ACHN (cell line): ENCODE results near the gene GAK.

Experiments
- DNase-seq: peaks from one replicate; pipeline ENCODE4 v3.0.0-alpha.2; 2015
- in situ Hi-C: cut with HindIII; loops from 2 replicates; pipeline ENCODE4 v1.10.0; 2017; ENCODE audit warnings: low sequenced_read_pairs, low pct_ligation_motif_present, low pct_unique_long_range_greater_than_20kb

GAK gene

DNA sequence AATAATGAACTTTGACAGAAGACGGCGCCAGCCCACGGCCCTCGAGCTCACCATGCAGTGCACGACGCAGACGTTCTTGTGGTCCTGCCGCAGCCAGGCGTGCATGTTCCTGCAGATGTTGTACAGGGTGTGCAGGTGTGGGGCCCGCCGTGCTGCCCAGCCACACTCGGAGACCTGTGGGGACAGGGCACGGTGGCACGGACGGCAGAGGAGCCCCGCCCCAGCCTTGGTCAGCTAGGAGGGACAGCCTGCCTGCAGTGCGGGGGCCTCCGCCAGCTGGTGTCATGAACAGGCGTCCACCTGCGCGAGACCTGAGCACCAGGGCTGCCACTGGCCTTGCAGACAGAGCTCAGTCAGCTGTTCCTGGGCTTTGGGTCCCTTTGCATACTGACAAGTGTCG is 49.5 kb downstream of the GAK start:
- no peak for DNase-seq
- in situ Hi-C loops = no loop called here

- in situ Hi-C loops = no loop called here
- DNase-seq = no peak
Observed at GRCh38 chr4:881709-882108, 50.4 kb downstream of the GAK start.

DNA sequence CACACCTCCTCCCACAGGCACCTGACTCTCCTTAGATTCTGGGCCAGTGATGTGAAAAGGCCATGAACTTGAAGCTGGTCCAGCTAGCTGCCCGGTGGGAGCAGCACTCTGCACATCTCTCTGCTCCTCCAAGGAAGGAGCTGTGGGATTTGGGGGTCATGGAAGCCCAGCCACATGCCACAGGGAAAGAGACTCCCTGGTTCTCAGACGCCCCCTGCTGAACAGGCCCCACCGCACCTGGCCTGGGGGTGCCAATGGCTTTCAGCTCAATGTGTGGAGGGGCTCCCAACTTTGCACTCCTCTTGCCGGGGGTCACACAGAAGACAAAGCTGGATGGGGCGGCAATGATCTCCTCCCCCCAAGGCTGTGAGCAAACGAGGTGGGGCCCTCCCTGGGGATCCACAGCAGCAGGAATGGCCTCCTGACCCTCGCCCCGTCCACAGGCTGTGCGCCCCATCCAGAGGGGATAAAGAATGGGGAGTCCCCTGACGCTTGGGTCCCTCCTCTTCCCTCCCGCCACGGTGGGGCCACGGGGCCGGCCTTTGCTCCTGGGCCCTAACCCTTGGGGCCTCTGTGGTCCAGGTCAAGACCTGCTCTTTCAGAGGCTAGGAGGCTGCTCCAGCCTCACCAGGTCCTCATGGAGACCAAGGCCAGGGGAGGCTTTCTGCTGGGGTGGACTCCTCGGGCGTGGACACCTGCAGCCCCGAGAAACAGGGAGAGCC is 51.3 kb downstream of the GAK start:
- in situ Hi-C loops = no loop called here
- DNase-seq = no peak

- peak; percentile 9 for DNase-seq
- in situ Hi-C loops = no loop called here
Observed at GRCh38 chr4:879729-880077, 52.4 kb downstream of the GAK start.

GRCh38 chr4:878796-879728 is 53.1 kb downstream of the GAK start:
- in situ Hi-C loops = no loop called here
- no peak for DNase-seq

GRCh38 chr4:877502-877901 is 54.6 kb downstream of the GAK start:
- DNase-seq = no peak
- in situ Hi-C loops = no loop called here

DNA sequence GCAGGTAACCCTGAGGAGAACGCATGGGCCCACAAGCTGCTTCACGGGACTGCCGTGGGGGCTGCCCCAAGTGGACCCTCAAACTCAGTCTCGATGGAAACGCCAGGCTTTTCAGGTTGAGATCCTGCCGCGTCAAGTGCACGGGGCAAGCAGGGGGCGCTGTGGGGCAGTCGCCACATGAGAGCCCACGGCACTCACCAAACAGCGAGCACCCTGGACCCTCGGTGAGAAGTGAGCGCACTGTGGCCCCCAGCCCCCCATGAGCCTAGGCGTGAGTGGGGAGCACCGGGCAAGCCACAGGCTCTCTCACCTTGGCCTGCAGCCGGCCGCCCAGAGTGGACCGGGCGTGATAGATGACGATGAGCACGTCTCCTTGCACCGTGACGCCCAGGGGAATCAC is 55.3 kb downstream of the GAK start:
- in situ Hi-C loops = no loop called here
- no peak for DNase-seq

DNA sequence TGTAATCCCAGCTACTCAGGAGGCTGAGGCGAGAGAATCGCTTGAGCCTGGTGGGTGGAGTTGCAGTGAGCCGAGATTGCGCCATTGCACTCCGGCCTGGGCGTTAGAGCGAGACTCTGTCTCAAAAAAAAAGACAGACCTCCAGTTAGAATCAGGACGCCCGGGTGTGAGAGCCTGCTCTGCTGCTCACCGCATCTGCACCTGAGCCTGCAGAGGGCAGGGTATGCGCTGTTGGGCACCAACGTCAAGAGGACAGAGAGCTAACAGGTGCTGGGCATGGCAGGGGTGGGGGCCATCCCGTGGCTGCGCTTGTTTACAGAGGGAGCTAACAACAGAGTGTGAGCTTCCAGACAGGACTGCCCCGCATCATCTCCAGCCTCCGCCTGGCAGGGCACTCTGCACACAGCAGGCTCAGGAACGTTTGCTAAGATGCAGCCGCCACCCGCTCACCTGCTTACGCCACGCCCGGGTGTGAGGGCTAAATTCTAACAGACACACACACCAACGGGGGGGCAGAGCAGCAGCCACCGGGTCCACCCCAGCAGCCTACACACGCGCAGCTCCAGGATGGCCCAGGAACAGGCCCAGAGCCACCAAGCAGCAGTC is 56.2 kb downstream of the GAK start:
- in situ Hi-C loops = no loop called here
- DNase-seq = no peak

- in situ Hi-C loops = no loop called here
- no peak for DNase-seq
Observed at GRCh38 chr4:874971-875817, 56.9 kb downstream of the GAK start.

DNA sequence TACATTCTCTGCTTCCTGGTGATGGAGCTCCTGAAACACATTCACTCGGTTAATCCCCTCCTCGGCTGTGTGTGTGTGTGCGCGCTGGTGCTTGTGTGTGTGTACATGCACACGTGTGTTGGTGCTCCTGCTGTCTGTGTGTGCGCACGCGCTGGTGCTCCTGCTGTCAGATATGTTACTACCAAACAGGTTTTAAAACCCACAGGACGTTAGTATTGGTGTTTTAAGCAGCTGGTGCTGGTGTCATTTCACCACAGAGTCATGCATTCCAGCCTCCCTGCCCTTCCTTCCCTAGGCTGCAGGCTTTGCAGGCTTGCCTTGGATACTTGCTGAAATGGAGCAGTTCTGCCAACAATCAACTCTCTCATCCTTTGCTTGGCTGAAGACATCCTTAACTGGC is 58.1 kb downstream of the GAK start:
- in situ Hi-C loops = no loop called here
- no peak for DNase-seq

- DNase-seq = no peak
- in situ Hi-C loops = no loop called here
Observed at GRCh38 chr4:872241-872981, 59.7 kb downstream of the GAK start.

DNA sequence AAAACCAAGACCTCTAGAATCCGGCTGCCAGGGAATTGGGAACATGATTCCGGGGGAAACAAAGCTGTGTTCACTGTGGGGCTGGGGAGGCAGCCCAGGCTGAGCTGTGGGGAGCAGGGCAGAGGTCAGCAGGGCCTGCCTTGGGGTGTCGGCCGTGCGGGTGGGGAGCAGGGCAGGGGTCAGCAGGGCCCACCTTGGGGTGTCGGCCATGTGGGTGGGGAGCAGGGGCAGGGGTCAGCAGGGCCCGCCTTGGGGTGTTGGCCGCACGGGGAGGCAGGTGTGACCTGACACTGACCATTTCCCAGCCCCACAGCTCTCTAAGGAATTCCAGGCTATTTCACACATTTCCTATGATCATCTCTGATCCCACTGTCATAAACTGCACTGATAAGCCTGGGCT is 60.6 kb downstream of the GAK start:
- DNase-seq = no peak
- in situ Hi-C loops = no loop called here

DNA sequence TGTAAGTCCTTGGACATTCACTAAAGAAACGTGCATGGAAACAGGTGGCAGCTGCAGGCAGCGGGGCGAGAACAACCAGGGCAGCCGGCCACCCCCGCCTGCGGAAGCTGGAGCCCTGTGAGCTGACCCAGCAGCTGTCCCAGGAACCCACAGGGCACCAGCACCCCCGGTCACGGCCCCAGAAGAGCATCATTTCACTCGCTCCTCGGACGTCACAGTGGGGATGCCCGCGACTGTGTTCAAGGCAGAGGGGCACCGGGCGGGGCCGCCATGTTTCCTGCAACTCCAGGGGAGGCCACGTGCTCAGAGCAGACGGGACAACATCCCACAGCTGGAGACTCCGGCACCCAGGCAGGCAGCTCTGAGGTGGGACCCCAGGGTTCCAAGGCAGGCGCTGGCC is 61.2 kb downstream of the GAK start:
- in situ Hi-C loops = no loop called here
- DNase-seq = no peak

- no peak for DNase-seq
- in situ Hi-C loops = no loop called here
Observed at GRCh38 chr4:869776-870175, 62.3 kb downstream of the GAK start.

GRCh38 chr4:868421-868820 is 63.7 kb downstream of the GAK start:
- in situ Hi-C loops = no loop called here
- DNase-seq = no peak

GRCh38 chr4:867526-868250 is 64.4 kb downstream of the GAK start:
- no peak for DNase-seq
- in situ Hi-C loops = no loop called here

DNA sequence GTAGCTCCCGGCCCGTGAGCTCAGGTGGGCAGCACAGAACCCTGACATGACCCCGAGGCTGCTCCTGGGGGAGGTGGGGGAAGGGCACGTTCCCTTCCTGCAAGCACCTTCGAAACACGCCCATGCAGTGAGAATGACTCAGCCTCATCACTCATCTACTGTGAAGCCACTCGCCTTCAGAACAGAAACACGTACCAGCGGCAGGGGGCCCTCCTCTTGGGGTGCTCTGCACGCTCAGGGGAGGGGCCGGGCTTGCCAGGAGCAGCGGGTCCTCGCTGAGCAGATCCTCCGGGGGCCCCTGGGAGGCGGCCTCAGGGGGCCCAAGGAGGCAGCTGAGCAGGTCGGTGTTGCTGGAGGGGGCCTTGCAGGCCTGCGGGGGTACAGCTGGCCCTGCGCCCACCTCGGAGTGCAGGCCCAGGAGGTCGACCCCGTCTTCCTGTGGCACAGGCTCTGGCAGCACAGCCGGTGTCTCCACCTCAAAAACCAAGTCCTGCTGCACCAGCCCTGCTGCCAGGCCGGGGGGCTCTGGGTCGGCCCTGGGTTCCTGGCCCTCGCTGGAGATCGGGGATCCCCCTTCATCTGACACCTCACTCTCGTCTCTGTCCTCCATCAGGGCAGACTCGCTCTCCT is 65.2 kb downstream of the GAK start:
- in situ Hi-C loops = no loop called here
- peak; percentile 63 for DNase-seq
